Esophagus muscularis mucosa (tissue), 3 donors: ENCODE measurements around the gene CCDC9B.

ENCODE experiments used
- EP300 ChIP-seq: sonication (generic); formaldehyde crosslinking; IDR thresholded peaks from one replicate; pipeline ENCODE4 v1.6.1; 2017; ENCODE audit warnings: antibody characterized with exemption
- POLR2AphosphoS5 ChIP-seq, 2 donors: sonication (generic); formaldehyde crosslinking; IDR thresholded peaks; one replicate each; pipeline ENCODE4 v1.6.1; 2017; ENCODE audit warnings: antibody characterized with exemption in 2 of 2

- TF ChIP-seq EP300: no peak
- TF ChIP-seq POLR2AphosphoS5 (IDR thresholded peaks at IDR 0.05): no peak
These were observed 13.0 kb upstream of the CCDC9B start for GRCh38 chr15:40353697-40354096.
